Duodenal mucosa (tissue), 2 donors: ENCODE measurements around the gene OR8B3.
"Not testable (repeated sequence)": the region's sequence is repeated elsewhere in the genome, so short reads cannot be mapped to it uniquely, and the experiment has no call there.

Experiments used
- H3K27ac ChIP-seq: one replicate; pipeline ENCODE4 v1.7.0; 2013; ENCODE audit warnings: low read depth, low read length
- H3K27me3 ChIP-seq, 2 donors: one replicate each; pipeline ENCODE4 v1.7.0; 2013; ENCODE audit warnings: low read length in 2 of 2, control low read depth in 1 of 2; ENCODE audit not compliant: insufficient read depth in 2 of 2, control insufficient read depth in 1 of 2
- H3K36me3 ChIP-seq, 2 donors: one replicate each; pipeline ENCODE4 v1.7.0; 2013; ENCODE audit warnings: low read length in 2 of 2, control low read depth in 1 of 2; ENCODE audit not compliant: insufficient read depth in 2 of 2, control insufficient read depth in 1 of 2
- H3K4me1 ChIP-seq, 2 donors: one replicate each; pipeline ENCODE4 v1.7.0; 2013; ENCODE audit warnings: low read length in 2 of 2, control low read depth in 1 of 2; ENCODE audit not compliant: insufficient read depth in 2 of 2, control insufficient read depth in 1 of 2
- H3K4me3 ChIP-seq, 2 donors: one replicate each; pipeline ENCODE4 v1.7.0; 2013; ENCODE audit warnings: low read length in 2 of 2, low read depth in 1 of 2
- H3K9ac ChIP-seq, 2 donors: one replicate each; pipeline ENCODE4 v1.7.0; 2013; ENCODE audit warnings: low read length in 2 of 2, low read depth in 1 of 2
- H3K9me3 ChIP-seq, 2 donors: one replicate each; pipeline ENCODE4 v1.7.0; 2013; ENCODE audit warnings: low read length in 2 of 2, control low read depth in 1 of 2; ENCODE audit not compliant: control insufficient read depth in 1 of 2

The OR8B3 gene

GRCh38 chr11:124382857-124383256 lies 16.0 kb downstream of the OR8B3 start:
- not testable (repeated sequence) for H3K27ac ChIP-seq, H3K36me3 ChIP-seq, H3K9ac ChIP-seq, H3K4me1 ChIP-seq, H3K27me3 ChIP-seq, H3K9me3 ChIP-seq, H3K4me3 ChIP-seq

GRCh38 chr11:124380585-124380984 lies 18.2 kb downstream of the OR8B3 start:
- no peaks in the 10 kb centered on the region for H3K27me3 ChIP-seq
- H3K9ac ChIP-seq = no peak overlapping the region
- H3K27ac ChIP-seq = no peak overlapping the region
- H3K4me3 ChIP-seq = no peak overlapping the region
- no peaks in the 10 kb centered on the region for H3K9me3 ChIP-seq
- no peaks in the 10 kb centered on the region for H3K4me1 ChIP-seq
- no peaks in the 10 kb centered on the region for H3K36me3 ChIP-seq

- Histone ChIP-seq H3K9me3 (no peaks in the 10 kb centered on the region), H3K9ac (no peak overlapping the region), H3K36me3 (no peaks in the 10 kb centered on the region), H3K4me3 (no peak overlapping the region), H3K27me3 (no peaks in the 10 kb centered on the region), H3K27ac (no peak overlapping the region), H3K4me1 (no peaks in the 10 kb centered on the region)
These were observed 22.5 kb downstream of the OR8B3 start for GRCh38 chr11:124376280-124376679.

- H3K27me3 ChIP-seq = no peaks in the 10 kb centered on the region
- no peaks in the 10 kb centered on the region for H3K4me1 ChIP-seq
- no peak overlapping the region for H3K4me3 ChIP-seq
- H3K9ac ChIP-seq = no peak overlapping the region
- no peaks in the 10 kb centered on the region for H3K36me3 ChIP-seq
- no peaks in the 10 kb centered on the region for H3K9me3 ChIP-seq
- no peak overlapping the region for H3K27ac ChIP-seq
These were observed 39.3 kb downstream of the OR8B3 start for GRCh38 chr11:124359566-124359965.

GRCh38 chr11:124346311-124346955 lies 52.4 kb downstream of the OR8B3 start:
- Histone ChIP-seq H3K4me1 (no peaks in the 10 kb centered on the region), H3K9ac (no peak overlapping the region), H3K36me3 (no peaks in the 10 kb centered on the region), H3K27ac (no peak overlapping the region), H3K9me3 (no peaks in the 10 kb centered on the region), H3K27me3 (no peaks in the 10 kb centered on the region), H3K4me3 (no peak overlapping the region)
